T-helper 17 cell (primary cell): ENCODE measurements around the gene BDKRB1. TPM values are rescaled to one million over a fixed set of nuclear protein-coding genes. Genes with fewer than 3 reads are reported as not detected.

ENCODE experiments used
- ATAC-seq: fragments of 150-1000 bp; cut with Tn5 transposase; 2 replicates; pipeline ENCODE4 v1.10.0; 2021; ENCODE audit warnings: mild to moderate bottlenecking, moderate library complexity
- DNase-seq, 3 donors: peaks; one replicate each; pipeline versions ENCODE4 v3.0.0 to v3.0.0-alpha.2; 2020 to 2021
- H3K9me3 ChIP-seq: one replicate; pipeline ENCODE4 v1.7.0; 2013; ENCODE audit warnings: low read length, mild to moderate bottlenecking; ENCODE audit not compliant: control insufficient read depth, poor library complexity, severe bottlenecking
- H3K27ac Mint-ChIP-seq: one replicate; pipeline ENCODE4 v1.8.0; 2022; ENCODE audit warnings: mild to moderate bottlenecking, moderate library complexity, mixed read lengths
- H3K27me3 Mint-ChIP-seq: one replicate; pipeline ENCODE4 v1.8.0; 2022; ENCODE audit warnings: mixed read lengths
- H3K36me3 Mint-ChIP-seq: one replicate; pipeline ENCODE4 v1.8.0; 2022; ENCODE audit warnings: low read depth, mixed read lengths
- H3K4me1 Mint-ChIP-seq: one replicate; pipeline ENCODE4 v1.8.0; 2022; ENCODE audit warnings: mild to moderate bottlenecking, mixed read lengths
- H3K4me3 Mint-ChIP-seq: one replicate; pipeline ENCODE4 v1.8.0; 2022; ENCODE audit warnings: mild to moderate bottlenecking, moderate library complexity, mixed read lengths
- total RNA-seq, 4 donors: library from RNA in 2 of 4; stranded (reverse) in 2 of 4; gene quantifications; one replicate each; pipeline ENCODE4 v1.2.3 and lab custom pipeline; 2022 to 2026

BDKRB1 gene
- not detected for total RNA-seq
- 0 reads per million in 2 donors for total RNA-seq (lab: John Stamatoyannopoulos, UW)

GRCh38 chr14:96255501-96256366 is at the start of gene BDKRB1:
Gene BDKRB1 (plus strand): TSS chr14:96256210. CDS start chr14:96263683, 7,473 bp downstream.
- no peak within 1 kb of the TSS for H3K4me3 Mint-ChIP-seq
- no peaks in the 10 kb centered on the region for H3K9me3 ChIP-seq
- ATAC-seq (no peak), DNase-seq (no peak)
- H3K27ac Mint-ChIP-seq = no peak within 1 kb of the TSS
- peaks cover 72% of the 10 kb centered on the region for H3K27me3 Mint-ChIP-seq
- H3K4me1 Mint-ChIP-seq = peaks cover 7% of the 10 kb centered on the region
- H3K36me3 Mint-ChIP-seq = peaks cover 5% of the 10 kb centered on the region

- no peak overlapping the region for H3K4me3 Mint-ChIP-seq
- ATAC-seq = no peak
- peaks cover 9% of the 10 kb centered on the region for H3K4me1 Mint-ChIP-seq
- no peak overlapping the region for H3K27ac Mint-ChIP-seq
- no peaks in the 10 kb centered on the region for H3K9me3 ChIP-seq
- DNase-seq = no peak
- peaks cover 66% of the 10 kb centered on the region for H3K27me3 Mint-ChIP-seq
- peaks cover 3% of the 10 kb centered on the region for H3K36me3 Mint-ChIP-seq
Measured at GRCh38 chr14:96206461-96206860, 49.5 kb upstream of the BDKRB1 start.

GRCh38 chr14:96207686-96208085 is 48.3 kb upstream of the BDKRB1 start:
- DNase-seq (no peak), ATAC-seq (no peak)
- H3K27ac Mint-ChIP-seq = no peak overlapping the region
- peaks cover 3% of the 10 kb centered on the region for H3K36me3 Mint-ChIP-seq
- H3K4me1 Mint-ChIP-seq = peaks cover 9% of the 10 kb centered on the region
- H3K9me3 ChIP-seq = no peaks in the 10 kb centered on the region
- no peak overlapping the region for H3K4me3 Mint-ChIP-seq
- peaks cover 54% of the 10 kb centered on the region for H3K27me3 Mint-ChIP-seq

- DNase-seq (no peak), ATAC-seq (no peak)
- Mint-ChIP-seq H3K36me3 (peaks cover 3% of the 10 kb centered on the region), H3K27me3 (peaks cover 44% of the 10 kb centered on the region), H3K4me3 (no peak overlapping the region), H3K27ac (no peak overlapping the region), H3K4me1 (peaks cover 9% of the 10 kb centered on the region)
- no peaks in the 10 kb centered on the region for H3K9me3 ChIP-seq
Measured at GRCh38 chr14:96208739-96209138, 47.3 kb upstream of the BDKRB1 start.

GRCh38 chr14:96212140-96212539 is 43.9 kb upstream of the BDKRB1 start:
- no peaks in the 10 kb centered on the region for H3K9me3 ChIP-seq
- no peak overlapping the region for H3K4me3 Mint-ChIP-seq
- no peaks in the 10 kb centered on the region for H3K36me3 Mint-ChIP-seq
- H3K27me3 Mint-ChIP-seq = peaks cover 23% of the 10 kb centered on the region
- no peak overlapping the region for H3K27ac Mint-ChIP-seq
- ATAC-seq (no peak), DNase-seq (no peak)
- peaks cover 4% of the 10 kb centered on the region for H3K4me1 Mint-ChIP-seq

- H3K9me3 ChIP-seq = no peaks in the 10 kb centered on the region
- peaks cover 15% of the 10 kb centered on the region for H3K27me3 Mint-ChIP-seq
- DNase-seq = no peak
- no peak for ATAC-seq
- no peak overlapping the region for H3K27ac Mint-ChIP-seq
- no peaks in the 10 kb centered on the region for H3K4me1 Mint-ChIP-seq
- H3K36me3 Mint-ChIP-seq = no peaks in the 10 kb centered on the region
- H3K4me3 Mint-ChIP-seq = no peak overlapping the region
Measured at GRCh38 chr14:96212896-96213295, 43.1 kb upstream of the BDKRB1 start.

GRCh38 chr14:96213871-96214465 is 42.0 kb upstream of the BDKRB1 start:
- peaks cover 6% of the 10 kb centered on the region for H3K27me3 Mint-ChIP-seq
- ATAC-seq (no peak), DNase-seq (no peak)
- H3K9me3 ChIP-seq = no peaks in the 10 kb centered on the region
- no peak overlapping the region for H3K4me3 Mint-ChIP-seq
- no peak overlapping the region for H3K27ac Mint-ChIP-seq
- H3K36me3 Mint-ChIP-seq = no peaks in the 10 kb centered on the region
- no peaks in the 10 kb centered on the region for H3K4me1 Mint-ChIP-seq

- H3K4me1 Mint-ChIP-seq = peaks cover 2% of the 10 kb centered on the region
- H3K36me3 Mint-ChIP-seq = no peaks in the 10 kb centered on the region
- H3K27ac Mint-ChIP-seq = no peak overlapping the region
- ATAC-seq = no peak
- H3K9me3 ChIP-seq = no peaks in the 10 kb centered on the region
- peaks cover 5% of the 10 kb centered on the region for H3K27me3 Mint-ChIP-seq
- no peak overlapping the region for H3K4me3 Mint-ChIP-seq
- DNase-seq = no peak
Measured at GRCh38 chr14:96214793-96215192, 41.2 kb upstream of the BDKRB1 start.

GRCh38 chr14:96215452-96216244 is 40.4 kb upstream of the BDKRB1 start:
- H3K9me3 ChIP-seq = no peaks in the 10 kb centered on the region
- Mint-ChIP-seq H3K27ac (no peak overlapping the region), H3K36me3 (no peaks in the 10 kb centered on the region), H3K27me3 (peaks cover 9% of the 10 kb centered on the region), H3K4me1 (peaks cover 2% of the 10 kb centered on the region), H3K4me3 (no peak overlapping the region)
- DNase-seq (no peak), ATAC-seq (no peak)

- H3K9me3 ChIP-seq = no peaks in the 10 kb centered on the region
- no peak overlapping the region for H3K4me3 Mint-ChIP-seq
- peaks cover 2% of the 10 kb centered on the region for H3K4me1 Mint-ChIP-seq
- DNase-seq (no peak), ATAC-seq (no peak)
- H3K27me3 Mint-ChIP-seq = peaks cover 19% of the 10 kb centered on the region
- H3K27ac Mint-ChIP-seq = no peak overlapping the region
- H3K36me3 Mint-ChIP-seq = no peaks in the 10 kb centered on the region
Measured at GRCh38 chr14:96216627-96217026, 39.4 kb upstream of the BDKRB1 start.

GRCh38 chr14:96217376-96217913 is 38.6 kb upstream of the BDKRB1 start:
- H3K36me3 Mint-ChIP-seq = no peaks in the 10 kb centered on the region
- no peaks in the 10 kb centered on the region for H3K9me3 ChIP-seq
- H3K27ac Mint-ChIP-seq = no peak overlapping the region
- peaks cover 26% of the 10 kb centered on the region for H3K27me3 Mint-ChIP-seq
- H3K4me1 Mint-ChIP-seq = peaks cover 2% of the 10 kb centered on the region
- DNase-seq (no peak), ATAC-seq (no peak)
- no peak overlapping the region for H3K4me3 Mint-ChIP-seq

GRCh38 chr14:96221109-96221650 is 34.8 kb upstream of the BDKRB1 start:
- Mint-ChIP-seq H3K27me3 (peaks cover 45% of the 10 kb centered on the region), H3K4me1 (peaks cover 4% of the 10 kb centered on the region), H3K27ac (no peak overlapping the region), H3K4me3 (no peak overlapping the region), H3K36me3 (no peaks in the 10 kb centered on the region)
- DNase-seq (no peak), ATAC-seq (no peak)
- H3K9me3 ChIP-seq = no peaks in the 10 kb centered on the region

GRCh38 chr14:96221841-96222240 is 34.2 kb upstream of the BDKRB1 start:
- DNase-seq (no peak), ATAC-seq (no peak)
- no peaks in the 10 kb centered on the region for H3K9me3 ChIP-seq
- Mint-ChIP-seq H3K27ac (no peak overlapping the region), H3K27me3 (peaks cover 45% of the 10 kb centered on the region), H3K4me3 (no peak overlapping the region), H3K4me1 (peaks cover 4% of the 10 kb centered on the region), H3K36me3 (no peaks in the 10 kb centered on the region)
